Neural cell (in vitro differentiated cells): Measurements from ENCODE around the gene NRXN2. TPM values are rescaled to one million over a fixed set of nuclear protein-coding genes. Genes with fewer than 3 reads are reported as not detected.

Experiments used
- H2AFZ ChIP-seq: fragments of 200-600, 300-800 bp; sonication (generic), shearing (Covaris generic); 2 replicates; pipeline ENCODE4 v1.6.0; 2014; ENCODE audit warnings: low read depth, mild to moderate bottlenecking, antibody characterized with exemption, low read length, moderate library complexity
- H3F3A ChIP-seq: fragments of 200-600 bp; shearing (Covaris generic); 2 replicates; pipeline ENCODE4 v1.6.1; 2016; ENCODE audit warnings: mild to moderate bottlenecking, moderate library complexity, mixed read lengths, antibody characterized with exemption, low read length; ENCODE audit not compliant: insufficient read depth, poor library complexity, severe bottlenecking
- H3K27ac ChIP-seq: fragments of 200-600, 300-800 bp; sonication (generic), shearing (Covaris generic); 2 replicates; pipeline ENCODE4 v1.5.1; 2014; ENCODE audit warnings: mild to moderate bottlenecking, low read length, moderate library complexity
- H3K27me3 ChIP-seq: fragments of 300-800, 200-600 bp; sonication (generic), shearing (Covaris generic); 2 replicates; pipeline ENCODE4 v1.6.0; 2014; ENCODE audit warnings: mild to moderate bottlenecking, low read depth, low read length, moderate library complexity; ENCODE audit not compliant: insufficient read depth
- H3K36me3 ChIP-seq: fragments of 300-800, 200-600 bp; sonication (generic), shearing (Covaris generic); 2 replicates; pipeline ENCODE4 v1.5.1; 2014; ENCODE audit warnings: mild to moderate bottlenecking, antibody characterized with exemption, low read length, moderate library complexity; ENCODE audit not compliant: insufficient read depth
- H3K4me2 ChIP-seq: fragments of 300-800, 200-600 bp; sonication (generic), shearing (Covaris generic); 2 replicates; pipeline ENCODE4 v1.6.0; 2014; ENCODE audit warnings: mild to moderate bottlenecking, low read length
- H3K4me3 ChIP-seq: fragments of 300-800, 200-600 bp; sonication (generic), shearing (Covaris generic); 2 replicates; pipeline ENCODE4 v1.5.1; 2014; ENCODE audit warnings: mild to moderate bottlenecking, low read length, moderate library complexity
- H3K79me2 ChIP-seq: fragments of 200-600 bp; shearing (Covaris generic); replicated peaks from 2 replicates; pipeline ENCODE4 v1.6.0; 2014; ENCODE audit warnings: mild to moderate bottlenecking, low read length, moderate library complexity; ENCODE audit not compliant: insufficient read depth
- H3K9ac ChIP-seq: fragments of 300-800, 200-600 bp; sonication (generic), shearing (Covaris generic); 2 replicates; pipeline ENCODE4 v1.6.1; 2016; ENCODE audit warnings: mild to moderate bottlenecking, low read length, mixed read lengths
- H3K9me2 ChIP-seq: fragments of 200-600 bp; shearing (Covaris generic); 2 replicates; pipeline ENCODE4 v1.6.1; 2016; ENCODE audit warnings: mild to moderate bottlenecking, low read length, mixed read lengths; ENCODE audit not compliant: insufficient read depth
- H3K9me3 ChIP-seq: fragments of 200-600, 300-800 bp; sonication (generic), shearing (Covaris generic); 2 replicates; pipeline ENCODE4 v1.6.1; 2016; ENCODE audit warnings: mild to moderate bottlenecking, mixed run types, low read length, moderate library complexity, mixed read lengths
- H4K20me1 ChIP-seq: fragments of 200-600 bp; shearing (Covaris generic); 2 replicates; pipeline ENCODE4 v1.6.1; 2016; ENCODE audit warnings: mild to moderate bottlenecking, mixed run types; ENCODE audit not compliant: insufficient read depth
- EP300 ChIP-seq: fragments of 450-650 bp; conservative IDR thresholded peaks from 2 replicates; pipeline ENCODE4 v1.6.1; 2014; ENCODE audit warnings: antibody characterized with exemption, mild to moderate bottlenecking, moderate library complexity; ENCODE audit not compliant: poor library complexity, severe bottlenecking
- EZH2 ChIP-seq: fragments of 200-600, 300-800 bp; shearing (Covaris generic), sonication (generic); IDR thresholded peaks from 2 replicates; pipeline ENCODE4 v1.6.1; 2014; ENCODE audit warnings: antibody characterized with exemption, low read length, borderline replicate concordance, mild to moderate bottlenecking; ENCODE audit not compliant: insufficient read depth, poor library complexity, severe bottlenecking
- MXI1 ChIP-seq: fragments of 450-650 bp; conservative IDR thresholded peaks from 2 replicates; pipeline ENCODE4 v1.6.1; 2014; ENCODE audit warnings: antibody characterized with exemption, mild to moderate bottlenecking; ENCODE audit not compliant: poor library complexity, severe bottlenecking
- POLR2AphosphoS5 ChIP-seq: IDR thresholded peaks from 2 replicates; pipeline ENCODE4 v1.6.1; 2012
- RAD21 ChIP-seq: fragments of 450-650 bp; conservative IDR thresholded peaks from 2 replicates; pipeline ENCODE4 v1.6.1; 2014; ENCODE audit warnings: antibody characterized with exemption, mild to moderate bottlenecking, moderate library complexity
- SMC3 ChIP-seq: fragments of 450-650 bp; conservative IDR thresholded peaks from 2 replicates; pipeline ENCODE4 v1.6.1; 2014; ENCODE audit warnings: antibody characterized with exemption, mild to moderate bottlenecking, moderate library complexity; ENCODE audit not compliant: poor library complexity
- TAF1 ChIP-seq: IDR thresholded peaks from 2 replicates; pipeline ENCODE4 v1.6.1; 2012; ENCODE audit warnings: low read depth
- polyA plus RNA-seq: library from polyadenylated mRNA; depleted of rRNA; stranded (reverse); fragments of >200 nt; gene quantifications from 2 replicates; pipeline ENCODE4 v1.2.3, GENCODE V29; 2014
- TF ChIP-seq, protein P1 (sequence below): fragments of 450-650 bp; IDR thresholded peaks from 2 replicates; pipeline ENCODE4 v1.5.1; 2014; ENCODE audit warnings: antibody characterized with exemption, mild to moderate bottlenecking, moderate library complexity; ENCODE audit not compliant: poor library complexity, severe bottlenecking
- TF ChIP-seq, protein P2 (sequence below): IDR thresholded peaks from 2 replicates; pipeline ENCODE4 v1.6.1; 2012; ENCODE audit warnings: borderline replicate concordance

NRXN2 gene
- polyA plus RNA-seq, 1 donor from 2014 or later: 68.0 TPM

DNA sequence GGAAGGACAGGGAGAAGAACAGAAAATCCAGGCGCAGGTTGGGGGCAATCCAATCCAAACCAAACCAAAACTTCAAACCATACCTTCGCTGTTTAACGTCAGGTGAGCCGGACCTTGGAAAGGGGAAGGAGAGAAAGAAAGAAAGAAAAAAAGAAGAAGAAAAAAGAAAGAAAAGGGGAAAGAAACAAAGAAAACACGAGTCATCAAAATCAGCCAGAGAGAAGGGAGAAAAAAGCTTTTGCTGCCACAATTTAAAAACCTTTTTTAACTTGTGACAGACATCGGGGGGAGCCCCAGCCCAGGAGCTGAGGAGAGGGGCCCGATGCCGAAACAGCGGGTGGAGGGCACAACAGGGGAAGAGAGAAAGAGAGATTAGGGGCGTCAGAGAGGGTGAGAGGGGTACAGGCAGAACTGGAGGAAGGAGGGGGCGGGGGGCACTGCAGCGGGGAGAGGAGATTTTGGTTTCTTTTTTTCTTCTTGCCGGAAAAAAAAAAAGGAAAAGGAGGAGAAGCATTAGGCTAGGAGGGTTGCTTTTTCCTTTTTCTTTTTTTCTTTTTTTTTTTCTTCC lies 30.1 kb downstream of the NRXN2 start:
- Histone ChIP-seq H3K9me2 (no peaks in the 10 kb centered on the region), H3K9ac (peak overlapping the region; percentile 17), H4K20me1 (no peaks in the 10 kb centered on the region), H3K4me2 (no peak overlapping the region), H3K36me3 (no peaks in the 10 kb centered on the region), H3K9me3 (no peaks in the 10 kb centered on the region), H3K4me3 (no peak overlapping the region), H3F3A (no peaks in the 10 kb centered on the region), H2AFZ (no peak overlapping the region), H3K27ac (no peak overlapping the region), H3K27me3 (no peaks in the 10 kb centered on the region), H3K79me2 (peaks cover 7% of the 10 kb centered on the region)
- TF ChIP-seq TAF1 (no peak), EZH2 (no peak), SMC3 (no peak), POLR2AphosphoS5 (no peak), EP300 (no peak), RAD21 (no peak), MXI1 (no peak)
- TF ChIP-seq, protein P1, sequence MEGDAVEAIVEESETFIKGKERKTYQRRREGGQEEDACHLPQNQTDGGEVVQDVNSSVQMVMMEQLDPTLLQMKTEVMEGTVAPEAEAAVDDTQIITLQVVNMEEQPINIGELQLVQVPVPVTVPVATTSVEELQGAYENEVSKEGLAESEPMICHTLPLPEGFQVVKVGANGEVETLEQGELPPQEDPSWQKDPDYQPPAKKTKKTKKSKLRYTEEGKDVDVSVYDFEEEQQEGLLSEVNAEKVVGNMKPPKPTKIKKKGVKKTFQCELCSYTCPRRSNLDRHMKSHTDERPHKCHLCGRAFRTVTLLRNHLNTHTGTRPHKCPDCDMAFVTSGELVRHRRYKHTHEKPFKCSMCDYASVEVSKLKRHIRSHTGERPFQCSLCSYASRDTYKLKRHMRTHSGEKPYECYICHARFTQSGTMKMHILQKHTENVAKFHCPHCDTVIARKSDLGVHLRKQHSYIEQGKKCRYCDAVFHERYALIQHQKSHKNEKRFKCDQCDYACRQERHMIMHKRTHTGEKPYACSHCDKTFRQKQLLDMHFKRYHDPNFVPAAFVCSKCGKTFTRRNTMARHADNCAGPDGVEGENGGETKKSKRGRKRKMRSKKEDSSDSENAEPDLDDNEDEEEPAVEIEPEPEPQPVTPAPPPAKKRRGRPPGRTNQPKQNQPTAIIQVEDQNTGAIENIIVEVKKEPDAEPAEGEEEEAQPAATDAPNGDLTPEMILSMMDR: no peak
- TF ChIP-seq, protein P2, sequence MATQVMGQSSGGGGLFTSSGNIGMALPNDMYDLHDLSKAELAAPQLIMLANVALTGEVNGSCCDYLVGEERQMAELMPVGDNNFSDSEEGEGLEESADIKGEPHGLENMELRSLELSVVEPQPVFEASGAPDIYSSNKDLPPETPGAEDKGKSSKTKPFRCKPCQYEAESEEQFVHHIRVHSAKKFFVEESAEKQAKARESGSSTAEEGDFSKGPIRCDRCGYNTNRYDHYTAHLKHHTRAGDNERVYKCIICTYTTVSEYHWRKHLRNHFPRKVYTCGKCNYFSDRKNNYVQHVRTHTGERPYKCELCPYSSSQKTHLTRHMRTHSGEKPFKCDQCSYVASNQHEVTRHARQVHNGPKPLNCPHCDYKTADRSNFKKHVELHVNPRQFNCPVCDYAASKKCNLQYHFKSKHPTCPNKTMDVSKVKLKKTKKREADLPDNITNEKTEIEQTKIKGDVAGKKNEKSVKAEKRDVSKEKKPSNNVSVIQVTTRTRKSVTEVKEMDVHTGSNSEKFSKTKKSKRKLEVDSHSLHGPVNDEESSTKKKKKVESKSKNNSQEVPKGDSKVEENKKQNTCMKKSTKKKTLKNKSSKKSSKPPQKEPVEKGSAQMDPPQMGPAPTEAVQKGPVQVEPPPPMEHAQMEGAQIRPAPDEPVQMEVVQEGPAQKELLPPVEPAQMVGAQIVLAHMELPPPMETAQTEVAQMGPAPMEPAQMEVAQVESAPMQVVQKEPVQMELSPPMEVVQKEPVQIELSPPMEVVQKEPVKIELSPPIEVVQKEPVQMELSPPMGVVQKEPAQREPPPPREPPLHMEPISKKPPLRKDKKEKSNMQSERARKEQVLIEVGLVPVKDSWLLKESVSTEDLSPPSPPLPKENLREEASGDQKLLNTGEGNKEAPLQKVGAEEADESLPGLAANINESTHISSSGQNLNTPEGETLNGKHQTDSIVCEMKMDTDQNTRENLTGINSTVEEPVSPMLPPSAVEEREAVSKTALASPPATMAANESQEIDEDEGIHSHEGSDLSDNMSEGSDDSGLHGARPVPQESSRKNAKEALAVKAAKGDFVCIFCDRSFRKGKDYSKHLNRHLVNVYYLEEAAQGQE: no peak

DNA sequence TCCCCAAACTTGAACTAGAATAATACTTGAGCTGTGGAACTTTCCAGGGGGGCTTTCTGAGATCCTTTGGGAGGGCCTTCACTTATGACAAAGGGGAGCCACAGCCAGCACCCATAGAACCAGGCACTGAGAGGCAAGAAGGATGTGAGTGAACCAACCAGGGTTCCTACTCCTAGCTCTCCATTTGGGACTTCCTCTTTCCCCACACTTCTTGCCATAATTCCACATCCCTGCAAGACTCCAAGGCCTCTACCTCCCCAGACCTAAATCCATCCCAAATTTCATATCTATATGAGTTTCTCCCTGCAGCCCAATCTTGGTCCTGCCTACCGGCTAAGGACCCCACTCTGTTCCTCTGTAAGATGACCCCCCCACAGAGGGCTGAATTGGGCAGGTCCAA lies 31.5 kb downstream of the NRXN2 start:
- Histone ChIP-seq H3K79me2 (peaks cover 7% of the 10 kb centered on the region), H3F3A (no peaks in the 10 kb centered on the region), H4K20me1 (no peaks in the 10 kb centered on the region), H3K4me2 (no peak overlapping the region), H2AFZ (no peak overlapping the region), H3K27ac (no peak overlapping the region), H3K36me3 (no peaks in the 10 kb centered on the region), H3K9me2 (no peaks in the 10 kb centered on the region), H3K9ac (no peak overlapping the region), H3K4me3 (no peak overlapping the region), H3K9me3 (no peaks in the 10 kb centered on the region), H3K27me3 (no peaks in the 10 kb centered on the region)
- TF ChIP-seq, protein P1: no peak
- no peak for TF ChIP-seq EZH2
- TF ChIP-seq, protein P2: no peak
